Activated CD4-positive, CD25-positive, alpha-beta regulatory T cell treated with anti-CD3 and anti-CD28 coated beads, Interleukin-2, amount 50 U/mL, for 24 hours (primary cell): ENCODE data around the gene ATP13A1.

ENCODE experiments used
- ATAC-seq, 2 donors: fragments of 150-1000 bp; cut with Tn5 transposase; one replicate each; pipeline ENCODE4 v1.10.0; 2021; ENCODE audit warnings: mild to moderate bottlenecking in 1 of 2, moderate library complexity in 1 of 2

The ATP13A1 gene

GRCh38 chr19:19662344-19662743 lies 1.1 kb downstream of the ATP13A1 start:
- no peak for ATAC-seq

GRCh38 chr19:19661675-19662251 lies 1.7 kb downstream of the ATP13A1 start:
- peak; percentile 26 to 39 for ATAC-seq

GRCh38 chr19:19661141-19661674 lies 2.3 kb downstream of the ATP13A1 start:
- ATAC-seq, result no peak

- ATAC-seq, result no peak
These were observed 3.7 kb downstream of the ATP13A1 start for GRCh38 chr19:19659646-19660245.

- ATAC-seq, result no peak
These were observed 6.1 kb downstream of the ATP13A1 start for GRCh38 chr19:19657397-19657783.

GRCh38 chr19:19656451-19657396 lies 6.8 kb downstream of the ATP13A1 start:
- ATAC-seq, result no peak

GRCh38 chr19:19655641-19656343 lies 7.7 kb downstream of the ATP13A1 start:
- no peak for ATAC-seq

- no peak for ATAC-seq
These were observed 8.4 kb downstream of the ATP13A1 start for GRCh38 chr19:19655051-19655594.

GRCh38 chr19:19654441-19654840 lies 9.0 kb downstream of the ATP13A1 start:
- ATAC-seq, result no peak

- ATAC-seq, result no peak
These were observed 9.8 kb downstream of the ATP13A1 start for GRCh38 chr19:19653597-19654147.

- ATAC-seq, result no peak
These were observed 10.8 kb downstream of the ATP13A1 start for GRCh38 chr19:19652482-19653295.

- ATAC-seq, result no peak
These were observed 12.4 kb downstream of the ATP13A1 start for GRCh38 chr19:19651076-19651475.

- ATAC-seq, result no peak
These were observed 13.1 kb downstream of the ATP13A1 start for GRCh38 chr19:19650331-19650730.

- ATAC-seq, result no peak
These were observed 13.9 kb downstream of the ATP13A1 start for GRCh38 chr19:19649580-19649995.

- no peak for ATAC-seq
These were observed 14.3 kb downstream of the ATP13A1 start for GRCh38 chr19:19649155-19649554.

GRCh38 chr19:19647037-19647835 lies 16.2 kb downstream of the ATP13A1 start:
- no peak for ATAC-seq

GRCh38 chr19:19645233-19645870 lies 18.1 kb downstream of the ATP13A1 start:
- no peak for ATAC-seq

- no peak for ATAC-seq
These were observed 19.5 kb downstream of the ATP13A1 start for GRCh38 chr19:19644054-19644388.

GRCh38 chr19:19643158-19644053 lies 20.1 kb downstream of the ATP13A1 start, which contains the start of gene GMIP:
GMIP (minus strand) TSS chr19:19643657; CDS start chr19:19643529, 128 bp downstream.
- peak; percentile 88 to 89 for ATAC-seq
